Osteocyte (in vitro differentiated cells): ENCODE results near the gene TTC28. TPM values are rescaled to one million over a fixed set of nuclear protein-coding genes. Genes with fewer than 3 reads are reported as not detected.
A peak's percentile ranks its signal among the peaks of the same experiment; 100 is the strongest.

Experiments used
- DNase-seq: peaks from one replicate; pipeline ENCODE4 v3.0.0; 2021; ENCODE audit warnings: mixed read lengths; ENCODE audit not compliant: unreplicated experiment; ENCODE audit errors: extremely low spot score
- H3K27ac Mint-ChIP-seq: one replicate; pipeline ENCODE4 v1.8.0; 2021; ENCODE audit warnings: mild to moderate bottlenecking, mixed read lengths; ENCODE audit not compliant: unreplicated experiment
- H3K27me3 Mint-ChIP-seq: one replicate; pipeline ENCODE4 v1.8.0; 2021; ENCODE audit warnings: mixed read lengths; ENCODE audit not compliant: unreplicated experiment
- H3K36me3 Mint-ChIP-seq: one replicate; pipeline ENCODE4 v1.8.0; 2021; ENCODE audit warnings: mixed read lengths; ENCODE audit not compliant: unreplicated experiment
- H3K4me1 Mint-ChIP-seq: one replicate; pipeline ENCODE4 v1.8.0; 2021; ENCODE audit warnings: mixed read lengths; ENCODE audit not compliant: unreplicated experiment
- H3K4me3 Mint-ChIP-seq: one replicate; pipeline ENCODE4 v1.8.0; 2021; ENCODE audit warnings: mild to moderate bottlenecking, moderate library complexity, mixed read lengths; ENCODE audit not compliant: unreplicated experiment
- H3K9me3 Mint-ChIP-seq: one replicate; pipeline ENCODE4 v1.8.0; 2021; ENCODE audit warnings: mixed read lengths; ENCODE audit not compliant: unreplicated experiment
- CTCF ChIP-seq: fragments of 200-600 bp; sonication (generic); IDR thresholded peaks from 2 replicates; pipeline ENCODE4 v1.5.0; 2021; ENCODE audit warnings: antibody characterized with exemption, mild to moderate bottlenecking, moderate library complexity
- total RNA-seq: library from RNA; stranded (reverse); gene quantifications from 2 replicates; pipeline ENCODE4 v1.2.1, GENCODE V29; 2021

The TTC28 gene
- total RNA-seq, 1 donor from 2014 or later: 70.3 TPM

GRCh38 chr22:27990879-27991278, 688.8 kb downstream of the TTC28 start:
- Mint-ChIP-seq H3K27me3 (no peaks in the 10 kb centered on the region), H3K4me3 (peak overlapping the region; percentile 28), H3K4me1 (peaks cover 36% of the 10 kb centered on the region), H3K36me3 (peaks cover 18% of the 10 kb centered on the region), H3K9me3 (no peaks in the 10 kb centered on the region), H3K27ac (peak overlapping the region; percentile 82)
- peak; percentile 88 for DNase-seq
- TF ChIP-seq CTCF: peak; percentile 63

GRCh38 chr22:27990451-27990840, 689.2 kb downstream of the TTC28 start:
- H3K4me1 Mint-ChIP-seq: peaks cover 36% of the 10 kb centered on the region
- no peak overlapping the region for H3K4me3 Mint-ChIP-seq

GRCh38 chr22:27989758-27990450, 689.7 kb downstream of the TTC28 start:
- peak; percentile 70 for DNase-seq
- Mint-ChIP-seq H3K4me3 (no peak overlapping the region), H3K27ac (no peak overlapping the region), H3K27me3 (no peaks in the 10 kb centered on the region), H3K4me1 (peaks cover 36% of the 10 kb centered on the region), H3K9me3 (no peaks in the 10 kb centered on the region), H3K36me3 (peaks cover 17% of the 10 kb centered on the region)
- TF ChIP-seq CTCF: no peak

More at GRCh38 chr22:27990451-27990840, 689.2 kb downstream of the TTC28 start:
- peak overlapping the region; percentile 82 for H3K27ac Mint-ChIP-seq
- H3K36me3 Mint-ChIP-seq: peaks cover 20% of the 10 kb centered on the region
- no peaks in the 10 kb centered on the region for H3K27me3 Mint-ChIP-seq
- no peak for TF ChIP-seq CTCF
- no peaks in the 10 kb centered on the region for H3K9me3 Mint-ChIP-seq
- peak; percentile 76 for DNase-seq

- DNase-seq: peak; percentile 49
- Mint-ChIP-seq H3K27me3 (no peaks in the 10 kb centered on the region), H3K4me3 (no peak overlapping the region), H3K27ac (peak overlapping the region; percentile 47), H3K36me3 (peaks cover 26% of the 10 kb centered on the region), H3K4me1 (peaks cover 41% of the 10 kb centered on the region), H3K9me3 (no peaks in the 10 kb centered on the region)
- TF ChIP-seq CTCF: no peak
Measured at GRCh38 chr22:27988704-27989103, 690.9 kb downstream of the TTC28 start.

GRCh38 chr22:27987557-27987956, 692.1 kb downstream of the TTC28 start:
- DNase-seq: peak; percentile 84
- peak overlapping the region; percentile 81 for H3K27ac Mint-ChIP-seq
- peaks cover 35% of the 10 kb centered on the region for H3K36me3 Mint-ChIP-seq
- no peak overlapping the region for H3K4me3 Mint-ChIP-seq
- H3K27me3 Mint-ChIP-seq: no peaks in the 10 kb centered on the region
- H3K4me1 Mint-ChIP-seq: peaks cover 41% of the 10 kb centered on the region
- no peak for TF ChIP-seq CTCF
- no peaks in the 10 kb centered on the region for H3K9me3 Mint-ChIP-seq
